NOMO-1 treated with dmso at 0.1 percent for 144 hours (cell line): ENCODE results near the gene NDUFAF3.
A peak's percentile ranks its signal among the peaks of the same experiment; 100 is the strongest.

Source experiments
- DNase-seq: peaks from one replicate; lab custom pipeline; 2025; ENCODE audit not compliant: unreplicated experiment; lab: John Stamatoyannopoulos, UW

NDUFAF3 gene

DNA sequence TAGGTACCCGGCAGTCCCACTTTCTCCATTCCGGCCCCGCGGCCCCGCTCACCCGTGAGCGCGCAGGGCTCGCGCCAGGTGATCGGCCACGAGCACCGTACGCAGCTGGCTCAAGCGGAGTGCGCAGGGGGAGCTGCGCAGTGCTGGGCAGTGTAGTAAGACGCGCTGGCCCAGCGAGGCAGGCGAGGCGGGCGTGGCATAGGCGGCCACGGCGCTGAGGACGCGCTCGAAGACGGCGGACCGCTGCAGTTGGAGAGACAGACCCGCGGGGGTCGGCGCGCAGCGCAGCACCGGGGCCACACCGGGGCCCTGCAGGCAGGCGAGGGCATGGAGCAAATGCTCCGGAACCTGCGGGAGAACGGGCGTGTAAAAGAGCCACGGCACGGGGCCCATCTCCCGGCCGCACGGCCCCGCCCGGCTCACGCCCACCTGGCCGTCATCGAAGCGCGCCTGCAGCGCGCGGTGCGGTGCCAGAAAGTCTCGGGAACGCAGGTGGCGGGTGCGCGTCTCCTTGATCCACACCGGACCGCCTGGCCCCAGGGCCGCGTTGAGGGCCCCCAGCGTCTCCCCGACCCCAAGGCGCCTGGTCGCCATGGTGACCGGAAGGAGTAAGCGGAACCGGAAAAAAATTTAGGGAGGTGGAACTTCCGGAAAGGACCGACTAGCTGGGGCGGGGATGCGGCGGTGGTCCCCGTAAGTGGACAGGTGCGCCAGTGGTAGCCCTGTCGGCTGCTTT, 3.8 kb upstream of the NDUFAF3 start, which contains the start of gene DALRD3:
DALRD3 (minus strand) TSS at position 610 of the 736 bp plus-strand sequence; CDS start at position 594, 16 bp downstream.
- peak; percentile 83 for DNase-seq

DNA sequence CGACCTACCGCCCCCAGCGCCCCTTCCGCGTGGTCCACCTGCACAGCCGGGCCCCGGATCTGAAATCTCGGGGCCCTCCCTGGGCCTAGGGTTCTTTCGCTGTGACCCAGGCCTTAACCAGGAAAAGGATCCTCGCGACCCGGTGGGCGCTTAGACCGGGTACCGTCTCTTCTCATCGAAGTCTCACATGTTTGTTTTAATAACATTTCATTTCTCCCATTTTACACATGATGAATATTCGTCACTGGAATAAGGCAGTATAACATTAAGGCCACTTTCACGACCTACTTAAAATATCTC, 3.3 kb upstream of the NDUFAF3 start:
- no peak for DNase-seq

DNA sequence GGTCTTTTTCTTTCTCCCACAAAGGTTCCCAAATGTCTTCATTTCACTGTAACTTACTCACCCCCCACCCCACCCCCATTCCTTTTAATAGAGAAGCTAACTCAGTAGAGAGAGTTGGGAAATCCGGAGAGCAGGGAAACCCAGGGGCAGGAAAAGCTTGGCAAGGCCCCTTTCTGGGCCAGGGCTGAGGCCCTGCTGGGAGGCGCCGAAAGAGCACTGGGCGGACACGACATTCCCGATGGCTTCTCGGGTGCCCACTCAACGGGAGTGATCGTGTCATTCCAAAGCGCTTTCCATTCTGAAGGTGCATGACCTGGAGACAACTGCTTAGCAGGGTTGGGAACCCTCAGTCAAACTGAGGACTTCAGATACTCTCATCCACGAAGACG, 2.0 kb upstream of the NDUFAF3 start:
- no peak for DNase-seq

DNA sequence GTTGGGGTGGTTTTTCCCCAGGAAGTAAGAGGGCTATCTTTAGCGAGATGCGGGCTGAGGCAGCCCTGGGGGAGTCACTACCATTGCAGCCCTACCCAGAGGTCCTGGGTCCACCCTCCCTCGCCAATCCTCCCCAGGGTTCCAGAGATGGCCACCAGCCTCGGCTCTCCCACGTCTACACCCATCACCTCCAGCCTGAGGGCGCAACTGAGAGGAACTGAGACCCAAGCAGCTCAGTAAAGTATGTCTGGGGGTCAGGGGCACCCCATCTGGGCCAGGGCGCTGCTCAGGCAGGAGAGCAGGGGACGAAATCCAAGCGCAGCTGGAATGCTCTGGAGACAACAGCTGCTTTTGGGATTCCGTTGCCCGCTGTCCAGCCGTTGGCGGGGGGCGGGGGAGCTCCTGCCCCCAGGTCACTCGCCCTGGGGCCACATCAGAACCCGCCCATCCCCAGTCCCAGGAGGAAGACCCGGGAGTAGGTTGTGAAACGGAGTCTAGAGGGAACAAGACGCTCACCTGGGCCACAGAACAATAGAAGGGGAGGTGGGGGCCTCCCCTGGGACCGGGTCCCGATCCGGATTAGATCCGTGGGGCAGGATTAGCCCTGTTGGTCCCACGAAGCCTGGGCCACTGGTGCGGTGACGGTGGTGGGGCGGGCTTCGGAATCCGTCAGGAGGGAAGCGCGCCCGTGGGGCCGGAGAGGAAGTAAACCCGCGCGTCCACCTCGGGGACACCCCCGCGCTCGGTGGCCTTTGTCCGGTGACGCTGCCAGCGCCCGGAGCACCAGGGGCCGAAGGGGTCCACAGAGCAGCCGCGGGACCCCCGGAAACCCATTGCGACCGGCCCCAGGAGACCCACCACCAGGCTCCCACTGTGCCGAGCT, 1.4 kb upstream of the NDUFAF3 start:
- DNase-seq: peak; percentile 54

DNA sequence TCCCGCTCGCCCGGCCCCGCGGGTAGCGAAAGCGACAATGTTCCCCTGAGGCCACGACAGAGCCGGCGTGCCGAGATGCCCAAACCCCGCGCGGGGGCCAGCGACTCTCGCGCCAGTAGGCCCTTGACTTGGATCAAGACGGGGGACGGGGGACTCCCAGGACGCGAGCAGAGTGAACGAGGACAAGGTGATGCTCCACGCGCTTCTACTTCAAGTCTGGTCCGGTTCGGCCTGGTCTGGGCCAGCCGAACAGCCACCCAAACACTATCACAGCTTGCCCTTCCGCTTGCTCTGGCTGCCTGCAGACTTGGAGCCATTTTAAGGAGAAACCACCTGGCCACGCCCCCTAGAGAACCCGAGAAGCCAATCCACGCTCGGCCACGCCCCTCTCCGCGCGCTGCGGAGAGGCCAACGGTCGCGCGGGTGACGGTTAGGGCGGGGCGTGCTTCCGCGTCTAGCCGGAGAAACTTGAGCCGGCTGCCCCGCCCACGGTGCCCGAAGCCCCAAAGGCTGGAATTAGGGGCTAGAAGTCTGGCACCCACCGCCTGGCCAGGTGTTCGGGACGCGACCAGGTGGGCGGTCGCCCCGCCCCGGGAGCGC, 608 bp upstream of the NDUFAF3 start:
- DNase-seq: peak; percentile 93

DNA sequence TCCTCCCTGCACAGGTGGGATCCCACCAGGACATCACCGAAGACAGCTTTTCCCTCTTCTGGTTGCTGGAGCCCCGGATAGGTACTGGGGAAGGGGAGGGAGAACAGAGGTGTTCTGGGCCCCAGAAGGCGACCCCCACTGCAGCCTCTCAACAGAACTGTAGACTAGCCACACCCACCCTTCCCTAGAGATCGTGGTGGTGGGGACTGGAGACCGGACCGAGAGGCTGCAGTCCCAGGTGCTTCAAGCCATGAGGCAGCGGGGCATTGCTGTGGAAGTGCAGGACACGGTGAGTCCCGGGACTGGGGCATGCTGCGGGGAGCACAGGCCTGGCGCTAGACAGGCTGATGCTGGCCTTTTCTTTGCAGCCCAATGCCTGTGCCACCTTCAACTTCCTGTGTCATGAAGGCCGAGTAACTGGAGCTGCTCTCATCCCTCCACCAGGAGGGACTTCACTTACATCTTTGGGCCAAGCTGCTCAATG, 809 bp downstream of the NDUFAF3 start:
- DNase-seq: no peak

DNA sequence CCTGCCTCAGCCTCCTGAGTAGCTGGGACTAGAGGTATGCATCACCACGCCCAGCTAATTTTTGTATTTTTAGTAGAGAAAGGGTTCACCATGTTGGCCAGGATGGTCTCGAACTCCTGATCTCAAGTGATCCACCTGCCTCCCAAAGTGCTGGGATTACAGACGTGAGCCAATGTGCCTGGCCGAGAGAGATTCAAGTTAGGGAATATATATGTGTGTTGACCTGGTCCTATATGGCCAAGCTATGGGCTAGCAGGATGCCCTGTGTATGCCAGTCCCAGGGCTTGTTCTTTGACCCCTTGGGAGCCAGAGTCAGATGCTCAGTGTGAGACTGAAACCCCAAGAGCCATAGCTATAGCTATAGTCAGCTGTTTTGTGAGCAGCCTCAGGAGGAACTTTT, 1.9 kb downstream of the NDUFAF3 start:
- DNase-seq: no peak

DNA sequence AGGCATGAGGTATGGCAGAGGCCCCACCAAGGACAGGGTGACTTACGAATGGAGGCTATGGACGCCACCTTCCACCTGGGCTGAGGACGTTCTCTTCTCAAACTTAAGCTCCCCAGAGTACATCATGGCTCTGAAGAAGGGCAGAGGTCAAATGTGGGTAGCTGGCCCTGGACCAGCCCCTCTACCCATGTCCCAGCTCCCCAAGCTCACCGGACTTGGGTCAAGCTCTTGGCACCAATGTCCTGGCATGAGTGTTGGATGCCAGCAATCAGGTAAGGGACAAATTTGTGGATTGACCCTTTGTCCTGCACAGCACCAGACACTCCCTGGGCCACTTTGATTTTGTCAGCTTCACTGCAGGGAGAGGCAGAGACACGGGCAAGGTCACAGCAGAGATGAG, 2.5 kb downstream of the NDUFAF3 start:
- DNase-seq: no peak

DNA sequence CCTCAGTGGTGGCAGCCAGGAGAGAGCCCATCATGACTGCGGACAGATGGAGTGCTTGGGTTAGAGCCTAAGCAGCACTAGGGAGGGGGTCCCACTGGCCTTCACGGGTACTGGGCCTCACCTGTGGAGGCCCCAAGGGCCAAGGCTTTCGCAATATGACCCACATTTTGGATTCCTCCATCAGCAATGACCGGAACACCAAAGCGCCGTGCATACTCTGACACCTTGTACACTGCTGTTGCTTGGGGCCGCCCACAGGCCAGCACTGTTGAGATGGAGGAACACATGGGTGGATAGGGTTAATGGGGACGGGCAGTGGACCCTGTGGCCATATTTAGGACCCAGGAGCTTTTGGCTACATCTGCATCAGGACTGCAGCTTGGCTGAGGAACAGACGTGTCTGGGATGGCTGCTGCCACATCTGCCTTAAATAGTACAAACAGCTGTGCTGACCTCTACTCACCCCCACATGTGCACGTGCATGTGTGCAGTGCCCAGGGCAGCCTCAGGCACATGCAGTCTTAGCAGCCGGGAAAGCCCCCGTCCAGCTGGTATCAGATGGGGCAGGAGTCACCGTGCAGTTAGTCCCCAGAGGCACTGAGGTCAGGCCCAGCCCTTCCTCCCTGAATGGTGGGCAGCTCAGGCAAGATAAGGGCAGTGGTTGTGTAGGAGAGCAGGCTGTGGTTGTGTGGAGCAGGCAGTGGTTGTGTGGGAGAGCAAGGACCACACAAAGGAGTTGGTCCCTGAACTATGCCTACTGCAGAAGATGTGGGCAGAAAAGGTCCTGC, 3.3 kb downstream of the NDUFAF3 start:
- DNase-seq: no peak

DNA sequence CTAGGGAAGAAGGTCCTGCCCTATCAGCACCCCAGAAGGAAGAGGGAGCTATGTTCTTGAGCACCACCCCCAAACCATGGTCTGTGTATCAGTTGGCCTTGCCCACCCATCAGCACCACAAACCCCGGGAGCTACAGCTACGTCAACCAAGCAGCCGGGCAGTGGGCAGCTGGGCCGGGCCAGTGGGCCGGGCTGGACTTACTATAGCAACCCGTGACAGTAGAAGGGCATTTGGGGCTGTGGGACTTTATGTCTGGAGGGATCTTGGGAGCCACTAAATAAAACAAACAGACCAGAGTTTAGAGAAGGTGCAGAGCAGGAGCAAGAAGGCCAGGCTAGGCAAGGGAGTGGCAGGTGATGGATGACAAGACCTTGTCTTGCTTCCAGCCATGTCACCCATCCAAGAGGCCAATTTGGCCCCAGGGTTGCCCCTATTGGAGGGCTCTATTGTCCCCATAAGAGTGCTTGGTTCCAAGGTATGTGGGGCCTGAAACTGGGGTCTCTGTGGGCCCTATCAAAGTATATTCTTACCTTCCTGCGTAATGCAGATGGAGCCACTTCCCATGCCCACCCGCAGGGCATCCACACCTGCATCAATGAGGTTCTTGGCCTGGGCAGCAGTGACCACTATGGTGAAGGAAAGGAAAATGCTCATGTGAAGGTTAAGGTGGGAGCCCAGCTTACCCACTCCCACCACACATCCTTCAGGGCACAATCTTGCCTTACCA, 4.0 kb downstream of the NDUFAF3 start:
- DNase-seq: no peak

DNA sequence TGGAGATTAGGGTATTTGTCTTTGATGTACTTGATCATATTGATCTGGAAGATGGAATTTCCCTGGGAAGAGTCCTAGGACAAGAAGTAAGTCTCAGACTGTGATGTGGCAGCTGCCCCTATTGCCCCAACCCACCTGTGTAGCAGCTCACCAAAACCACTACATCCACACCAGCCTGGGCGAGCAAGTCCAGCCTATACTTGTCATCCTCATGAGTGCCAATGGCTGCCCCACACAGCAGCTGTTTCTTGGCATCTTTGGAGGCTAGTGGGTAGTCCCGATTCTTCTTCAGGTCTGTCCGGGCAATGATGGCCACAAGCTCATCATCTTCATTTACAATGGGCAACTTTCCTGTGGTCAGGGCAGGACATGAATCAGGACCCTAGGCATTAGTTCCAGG, 4.6 kb downstream of the NDUFAF3 start:
- no peak for DNase-seq

DNA sequence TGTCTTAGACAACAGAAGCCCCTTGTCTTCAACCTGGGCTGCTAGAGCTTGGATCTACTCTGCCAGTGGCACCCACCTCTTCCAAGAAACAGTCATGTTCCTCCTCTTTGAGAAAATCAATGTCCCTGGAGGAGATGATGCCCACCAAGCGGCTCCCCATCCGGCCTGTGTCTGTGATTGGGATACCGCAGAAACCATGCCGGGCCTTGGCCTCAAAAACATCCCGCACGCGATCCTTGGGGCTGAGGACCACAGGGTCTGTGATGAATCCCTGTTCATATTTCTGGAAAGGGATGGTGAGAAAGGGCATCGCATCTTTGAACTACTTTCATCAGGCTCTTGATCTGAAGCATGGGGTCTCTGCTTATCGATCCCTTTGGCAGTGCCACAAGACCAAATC, 5.7 kb downstream of the NDUFAF3 start:
- no peak for DNase-seq

DNA sequence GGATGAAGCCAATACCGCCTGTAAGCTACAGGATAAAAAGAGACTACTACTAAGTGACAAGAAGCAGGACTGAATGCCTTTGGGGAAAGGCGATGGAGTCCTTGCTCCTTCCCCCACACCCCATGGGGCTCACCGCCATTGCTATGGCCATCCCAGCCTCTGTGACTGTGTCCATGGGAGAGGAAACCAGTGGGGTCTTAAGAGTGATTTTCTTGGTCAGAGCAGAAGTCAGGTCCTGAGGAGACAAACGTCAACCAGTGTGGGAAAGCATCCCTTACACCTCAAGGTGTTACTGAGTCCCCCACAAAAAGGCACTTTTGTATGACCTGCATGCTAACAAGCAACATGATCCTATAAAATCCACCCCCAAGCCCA, 6.4 kb downstream of the NDUFAF3 start:
- no peak for DNase-seq

DNA sequence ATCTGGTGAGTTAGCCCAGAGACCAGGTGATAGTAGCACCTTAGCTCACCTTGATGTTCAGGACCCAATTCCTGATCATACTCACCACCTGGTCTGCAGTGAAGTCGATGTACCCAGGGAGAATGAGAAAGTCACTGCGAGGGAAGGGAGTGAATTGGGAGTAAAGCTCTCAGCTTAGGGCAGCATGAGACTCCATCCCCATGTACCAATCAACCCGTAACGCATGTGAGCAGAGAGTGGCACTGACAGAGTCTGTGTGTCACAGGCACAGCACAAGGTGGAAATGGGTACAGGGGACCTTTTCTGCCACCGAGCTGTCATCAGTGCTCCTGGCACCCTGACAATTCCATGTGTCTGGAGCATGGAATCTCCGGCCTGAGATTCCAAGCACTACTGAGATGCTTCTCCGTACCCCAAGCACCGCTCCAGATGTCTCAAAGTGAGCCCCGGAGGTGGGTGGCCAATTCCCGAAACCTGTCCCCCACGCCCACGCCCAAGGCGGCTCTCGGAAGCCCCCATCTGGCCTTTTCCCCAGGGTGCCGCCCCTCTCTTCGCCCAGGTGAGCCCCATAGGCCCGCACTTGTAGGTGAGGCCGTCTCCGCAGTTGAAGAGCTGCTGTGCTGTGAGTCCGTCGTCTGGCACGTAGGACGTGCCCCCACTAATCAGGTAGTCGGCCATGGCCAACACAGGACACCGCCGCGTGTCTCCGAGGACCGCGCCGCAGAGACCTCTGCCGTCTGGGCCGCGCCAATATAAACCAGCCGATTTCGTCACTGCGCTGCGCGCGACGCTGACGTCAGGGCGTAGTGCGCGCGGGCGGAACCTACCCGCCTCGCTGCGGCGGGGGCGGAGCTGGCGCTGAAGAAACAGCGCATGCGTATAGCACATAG, 7.0 kb downstream of the NDUFAF3 start, which contains the start of gene IMPDH2:
IMPDH2 (minus strand) TSS at position 726 of the 890 bp plus-strand sequence; CDS start at position 678, 48 bp downstream.
- peak; percentile 84 for DNase-seq

DNA sequence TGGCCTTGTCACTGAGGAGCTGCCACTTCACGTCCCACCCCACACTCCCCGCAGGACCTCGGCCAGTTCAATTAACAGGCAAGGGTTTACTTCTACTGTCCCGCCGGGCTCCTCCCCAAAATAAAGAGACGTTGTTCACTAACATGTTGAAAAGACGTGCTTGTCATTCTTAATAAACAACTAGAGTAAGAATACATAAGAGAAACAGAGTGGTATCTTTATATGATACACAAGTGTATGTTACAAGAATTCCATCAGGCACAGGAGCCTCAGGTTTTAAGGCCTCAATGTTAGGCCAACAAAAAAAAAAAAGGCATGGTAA, 7.6 kb downstream of the NDUFAF3 start:
- no peak for DNase-seq

DNA sequence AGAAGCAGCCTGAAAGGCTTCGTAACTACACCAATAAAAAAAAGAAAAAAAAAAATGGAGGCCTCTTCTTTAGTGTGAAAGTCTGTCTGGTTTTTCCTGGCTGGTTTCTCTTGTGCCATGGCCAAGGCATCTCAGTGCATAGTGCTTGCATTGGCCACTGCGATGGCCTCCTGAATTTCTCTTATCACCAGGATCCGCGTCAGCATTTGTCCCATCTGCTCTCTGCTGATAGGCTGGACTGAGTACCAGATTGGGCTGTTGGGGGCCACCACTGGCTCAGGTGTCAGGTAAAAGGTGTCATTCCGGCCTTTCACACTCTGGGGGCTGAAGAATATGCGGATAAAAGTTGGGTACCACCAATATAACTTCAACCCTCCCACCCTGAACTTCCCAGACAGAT, 8.4 kb downstream of the NDUFAF3 start:
- DNase-seq: no peak

DNA sequence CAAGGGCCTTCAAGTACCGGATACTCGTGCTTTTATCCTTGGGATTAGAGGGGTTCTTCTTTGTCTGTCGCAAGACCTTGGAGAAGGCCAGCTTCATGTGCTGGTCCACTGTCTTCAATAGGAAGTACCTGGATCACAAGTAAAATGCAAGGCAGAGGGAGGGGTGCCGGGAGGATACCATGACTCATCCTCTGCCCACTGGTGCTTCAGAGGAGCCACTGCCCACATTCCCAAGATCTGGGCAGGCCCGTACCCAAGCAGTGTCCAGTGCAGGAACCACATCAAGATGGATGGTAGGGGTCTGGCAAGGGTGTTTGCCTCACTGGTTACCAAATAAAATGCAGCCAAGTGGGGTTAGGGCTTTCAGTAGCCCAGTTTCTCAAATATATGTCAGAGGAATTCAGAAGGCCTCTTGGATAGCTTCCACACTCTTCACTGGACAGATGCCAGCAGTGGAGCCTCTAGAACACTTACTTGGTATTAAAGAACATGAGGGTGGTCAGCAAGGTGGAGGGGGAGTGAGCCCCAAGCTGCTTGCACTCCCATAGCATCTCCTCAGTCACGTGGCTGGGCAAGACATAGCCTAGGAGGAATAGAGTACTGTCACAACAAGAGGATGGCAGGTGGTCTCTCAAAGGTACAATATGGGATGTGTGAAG, 10.9 kb downstream of the NDUFAF3 start:
- no peak for DNase-seq

DNA sequence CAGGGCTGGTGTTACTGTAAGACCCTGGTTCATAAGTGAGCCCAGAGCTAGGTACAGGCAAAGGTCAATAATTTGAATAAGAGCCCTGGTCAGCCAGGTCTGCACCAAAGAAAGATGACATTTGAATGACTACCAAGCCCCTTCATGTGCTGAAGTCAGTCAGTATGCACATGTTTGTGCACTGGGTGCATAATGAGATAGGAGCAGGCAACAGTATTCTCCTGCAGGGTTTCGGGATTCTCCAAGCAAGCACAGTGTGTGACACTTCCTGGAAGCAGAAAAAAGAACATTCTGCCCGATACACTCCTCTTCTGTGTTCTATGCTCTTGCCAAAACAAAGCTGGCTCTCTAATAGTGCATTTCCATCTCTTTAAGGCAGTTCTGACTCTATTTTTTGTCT, 12.7 kb downstream of the NDUFAF3 start:
- no peak for DNase-seq

DNA sequence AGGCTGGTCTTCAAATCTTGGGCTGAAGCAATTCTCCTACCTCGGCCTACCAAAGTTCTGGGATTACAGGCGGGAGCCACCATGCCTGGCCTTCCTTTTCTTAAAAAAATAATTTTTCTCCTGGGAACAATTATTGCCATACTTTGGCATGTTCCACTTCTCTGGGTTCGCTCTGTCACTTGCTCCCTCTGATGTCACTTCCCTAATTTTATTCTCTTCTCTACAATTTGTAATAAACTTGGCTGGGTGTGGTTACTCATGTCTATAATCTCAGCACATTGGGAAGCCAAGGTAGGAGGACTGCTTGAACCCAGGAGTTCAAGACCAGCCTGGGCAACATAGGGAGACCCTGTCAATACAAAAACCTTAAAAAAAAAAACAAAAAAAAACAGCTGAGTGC, 13.4 kb downstream of the NDUFAF3 start:
- no peak for DNase-seq
